IPS-15b (cell line): ENCODE data around the gene MICU1.
"Not testable (repeated sequence)": the region's sequence is repeated elsewhere in the genome, so short reads cannot be mapped to it uniquely, and the experiment has no call there.

Experiments used
- H3K27me3 ChIP-seq: one replicate; pipeline ENCODE4 v1.6.1; 2013; ENCODE audit warnings: low read length; ENCODE audit not compliant: control insufficient read depth, insufficient read depth
- H3K36me3 ChIP-seq: one replicate; pipeline ENCODE4 v1.6.1; 2013; ENCODE audit warnings: low read length; ENCODE audit not compliant: control insufficient read depth, insufficient read depth
- H3K4me1 ChIP-seq: one replicate; pipeline ENCODE4 v1.6.1; 2013; ENCODE audit warnings: mild to moderate bottlenecking, low read length; ENCODE audit not compliant: control insufficient read depth, insufficient read depth
- H3K4me3 ChIP-seq: one replicate; pipeline ENCODE4 v1.5.1; 2013; ENCODE audit warnings: low read depth, low read length
- H3K9ac ChIP-seq: one replicate; pipeline ENCODE4 v1.6.1; 2013; ENCODE audit warnings: low read depth, mild to moderate bottlenecking, low read length
- H3K9me3 ChIP-seq: one replicate; pipeline ENCODE4 v1.6.1; 2013; ENCODE audit warnings: mild to moderate bottlenecking, low read length; ENCODE audit not compliant: control insufficient read depth, insufficient read depth

The MICU1 gene

GRCh38 chr10:72490951-72491350, 134.9 kb downstream of the MICU1 start:
- Histone ChIP-seq H3K36me3 (no peaks in the 10 kb centered on the region), H3K4me1 (no peaks in the 10 kb centered on the region), H3K27me3 (no peaks in the 10 kb centered on the region), H3K9me3 (no peaks in the 10 kb centered on the region), H3K4me3 (no peak overlapping the region), H3K9ac (no peak overlapping the region)

- no peak overlapping the region for H3K9ac ChIP-seq
Measured at GRCh38 chr10:72487521-72487920, 138.4 kb downstream of the MICU1 start.

GRCh38 chr10:72487116-72487515, 138.8 kb downstream of the MICU1 start:
- no peak overlapping the region for H3K9ac ChIP-seq
- no peak overlapping the region for H3K4me3 ChIP-seq
- H3K27me3 ChIP-seq = no peaks in the 10 kb centered on the region
- no peaks in the 10 kb centered on the region for H3K4me1 ChIP-seq
- no peaks in the 10 kb centered on the region for H3K9me3 ChIP-seq
- H3K36me3 ChIP-seq = no peaks in the 10 kb centered on the region

More at GRCh38 chr10:72487521-72487920, 138.4 kb downstream of the MICU1 start:
- Histone ChIP-seq H3K4me1 (no peaks in the 10 kb centered on the region), H3K36me3 (no peaks in the 10 kb centered on the region), H3K9me3 (no peaks in the 10 kb centered on the region), H3K27me3 (no peaks in the 10 kb centered on the region), H3K4me3 (no peak overlapping the region)

- Histone ChIP-seq H3K9ac (no peak overlapping the region), H3K4me3 (no peak overlapping the region), H3K9me3 (no peaks in the 10 kb centered on the region), H3K36me3 (no peaks in the 10 kb centered on the region), H3K27me3 (no peaks in the 10 kb centered on the region), H3K4me1 (no peaks in the 10 kb centered on the region)
Measured at GRCh38 chr10:72485701-72486100, 140.2 kb downstream of the MICU1 start.

- H3K9me3 ChIP-seq = no peaks in the 10 kb centered on the region
- no peak overlapping the region for H3K9ac ChIP-seq
- H3K4me3 ChIP-seq = no peak overlapping the region
- no peaks in the 10 kb centered on the region for H3K36me3 ChIP-seq
- no peaks in the 10 kb centered on the region for H3K27me3 ChIP-seq
- no peaks in the 10 kb centered on the region for H3K4me1 ChIP-seq
Measured at GRCh38 chr10:72484521-72484920, 141.4 kb downstream of the MICU1 start.

GRCh38 chr10:72483471-72483870, 142.4 kb downstream of the MICU1 start:
- H3K4me1 ChIP-seq = no peaks in the 10 kb centered on the region
- no peaks in the 10 kb centered on the region for H3K27me3 ChIP-seq
- no peak overlapping the region for H3K4me3 ChIP-seq
- no peaks in the 10 kb centered on the region for H3K9me3 ChIP-seq
- no peak overlapping the region for H3K9ac ChIP-seq
- H3K36me3 ChIP-seq = no peaks in the 10 kb centered on the region

- Histone ChIP-seq H3K4me3 (no peak overlapping the region), H3K9ac (no peak overlapping the region), H3K9me3 (no peaks in the 10 kb centered on the region), H3K36me3 (no peaks in the 10 kb centered on the region), H3K4me1 (no peaks in the 10 kb centered on the region), H3K27me3 (no peaks in the 10 kb centered on the region)
Measured at GRCh38 chr10:72480861-72481260, 145.0 kb downstream of the MICU1 start.

GRCh38 chr10:72477463-72477862, 148.4 kb downstream of the MICU1 start:
- Histone ChIP-seq H3K36me3 (no peaks in the 10 kb centered on the region), H3K9ac (no peak overlapping the region), H3K27me3 (no peaks in the 10 kb centered on the region), H3K9me3 (no peaks in the 10 kb centered on the region), H3K4me1 (no peaks in the 10 kb centered on the region), H3K4me3 (no peak overlapping the region)

- Histone ChIP-seq H3K4me1 (no peaks in the 10 kb centered on the region), H3K36me3 (no peaks in the 10 kb centered on the region), H3K27me3 (no peaks in the 10 kb centered on the region), H3K9me3 (no peaks in the 10 kb centered on the region), H3K9ac (no peak overlapping the region), H3K4me3 (no peak overlapping the region)
Measured at GRCh38 chr10:72472306-72472705, 153.6 kb downstream of the MICU1 start.

GRCh38 chr10:72470666-72471065, 155.2 kb downstream of the MICU1 start:
- Histone ChIP-seq H3K4me3 (no peak overlapping the region), H3K27me3 (no peaks in the 10 kb centered on the region), H3K9me3 (no peaks in the 10 kb centered on the region), H3K36me3 (no peaks in the 10 kb centered on the region), H3K9ac (no peak overlapping the region), H3K4me1 (no peaks in the 10 kb centered on the region)

GRCh38 chr10:72467064-72467463, 158.8 kb downstream of the MICU1 start:
- H3K36me3 ChIP-seq, H3K4me3 ChIP-seq, H3K9me3 ChIP-seq, H3K27me3 ChIP-seq, H3K4me1 ChIP-seq, H3K9ac ChIP-seq: not testable (repeated sequence)

- no peaks in the 10 kb centered on the region for H3K9me3 ChIP-seq
- no peak overlapping the region for H3K9ac ChIP-seq
- H3K36me3 ChIP-seq = no peaks in the 10 kb centered on the region
- H3K4me3 ChIP-seq = no peak overlapping the region
- no peaks in the 10 kb centered on the region for H3K27me3 ChIP-seq
- H3K4me1 ChIP-seq = no peaks in the 10 kb centered on the region
Measured at GRCh38 chr10:72466018-72466417, 159.9 kb downstream of the MICU1 start.

- no peaks in the 10 kb centered on the region for H3K27me3 ChIP-seq
- no peak overlapping the region for H3K4me3 ChIP-seq
- no peaks in the 10 kb centered on the region for H3K4me1 ChIP-seq
- H3K9ac ChIP-seq = no peak overlapping the region
- H3K9me3 ChIP-seq = no peaks in the 10 kb centered on the region
- H3K36me3 ChIP-seq = no peaks in the 10 kb centered on the region
Measured at GRCh38 chr10:72464438-72464837, 161.4 kb downstream of the MICU1 start.
